HG03095 (cell line): Measurements from ENCODE around the gene PCDHB16.
"Not testable (repeated sequence)": the region's sequence is repeated elsewhere in the genome, so short reads cannot be mapped to it uniquely, and the experiment has no call there.

Experiments used
- ATAC-seq: cut with Tn5 transposase; IDR thresholded peaks from one replicate; pipeline ENCODE4 v1.9.1; 2021; ENCODE audit warnings: moderate library complexity; ENCODE audit not compliant: unreplicated experiment

The PCDHB16 gene

GRCh38 chr5:141184117-141184855, 2.1 kb downstream of the PCDHB16 start:
- ATAC-seq, result not testable (repeated sequence)

- no peak for ATAC-seq
Observed at GRCh38 chr5:141186897-141187512, 4.8 kb downstream of the PCDHB16 start, which contains the start of gene PCDHB9. Gene PCDHB9, plus strand, starts transcription at chr5:141187161. Its CDS starts 158 bp downstream, at chr5:141187319.

GRCh38 chr5:141188682-141189081, 6.5 kb downstream of the PCDHB16 start:
- not testable (repeated sequence) for ATAC-seq

- ATAC-seq, result not testable (repeated sequence)
Observed at GRCh38 chr5:141189131-141189530, 6.9 kb downstream of the PCDHB16 start.

- no peak for ATAC-seq
Observed at GRCh38 chr5:141192110-141192725, 10.0 kb downstream of the PCDHB16 start, which contains the start of gene PCDHB10. Gene PCDHB10, plus strand, starts transcription at chr5:141192353. Its CDS starts 200 bp downstream, at chr5:141192553.

GRCh38 chr5:141194332-141194731, 12.1 kb downstream of the PCDHB16 start:
- ATAC-seq, result not testable (repeated sequence)

GRCh38 chr5:141196363-141196762, 14.2 kb downstream of the PCDHB16 start:
- no peak for ATAC-seq

GRCh38 chr5:141199359-141200235, 17.4 kb downstream of the PCDHB16 start, which contains the start of gene PCDHB11:
Gene PCDHB11, plus strand, starts transcription at chr5:141199627. Its CDS starts 148 bp downstream, at chr5:141199775.
- no peak for ATAC-seq

- not testable (repeated sequence) for ATAC-seq
Observed at GRCh38 chr5:141201126-141201525, 18.9 kb downstream of the PCDHB16 start.

- ATAC-seq, result not testable (repeated sequence)
Observed at GRCh38 chr5:141201646-141202045, 19.5 kb downstream of the PCDHB16 start.

GRCh38 chr5:141208478-141208877, 26.3 kb downstream of the PCDHB16 start, which contains the start of gene PCDHB12:
Gene PCDHB12, plus strand, starts transcription at chr5:141208719. Its CDS starts 189 bp downstream, at chr5:141208908.
- no peak for ATAC-seq

GRCh38 chr5:141210281-141210680, 28.1 kb downstream of the PCDHB16 start:
- ATAC-seq, result not testable (repeated sequence)

GRCh38 chr5:141210849-141211248, 28.7 kb downstream of the PCDHB16 start:
- ATAC-seq, result not testable (repeated sequence)

GRCh38 chr5:141213656-141214339, 31.6 kb downstream of the PCDHB16 start, which contains the start of gene PCDHB13:
Gene PCDHB13, plus strand, starts transcription at chr5:141213919. Its CDS starts 205 bp downstream, at chr5:141214124.
- not testable (repeated sequence) for ATAC-seq

- not testable (repeated sequence) for ATAC-seq
Observed at GRCh38 chr5:141214583-141214982, 32.4 kb downstream of the PCDHB16 start.

- ATAC-seq, result not testable (repeated sequence)
Observed at GRCh38 chr5:141215504-141215903, 33.3 kb downstream of the PCDHB16 start.

GRCh38 chr5:141216035-141216434, 33.8 kb downstream of the PCDHB16 start:
- not testable (repeated sequence) for ATAC-seq

- ATAC-seq, result no peak
Observed at GRCh38 chr5:141223112-141223783, 41.1 kb downstream of the PCDHB16 start, which contains the start of gene PCDHB14. Gene PCDHB14, plus strand, starts transcription at chr5:141223343. Its CDS starts 163 bp downstream, at chr5:141223506.

- not testable (repeated sequence) for ATAC-seq
Observed at GRCh38 chr5:141224844-141225243, 42.7 kb downstream of the PCDHB16 start.
